HG03108 (cell line): ENCODE data around the gene SYTL4.
"Not testable (repeated sequence)": the region's sequence is repeated elsewhere in the genome, so short reads cannot be mapped to it uniquely, and the experiment has no call there.

Experiments used
- ATAC-seq: cut with Tn5 transposase; IDR thresholded peaks from one replicate; pipeline ENCODE4 v1.9.1; 2021; ENCODE audit warnings: moderate library complexity; ENCODE audit not compliant: unreplicated experiment

The SYTL4 gene

GRCh38 chrX:100731441-100732281, at the start of gene SYTL4:
Gene SYTL4, minus strand, starts transcription at chrX:100732121. Its CDS starts 30,084 bp downstream, at chrX:100702037.
- no peak for ATAC-seq

- ATAC-seq, result not testable (repeated sequence)
Measured at GRCh38 chrX:100769439-100769838, 37.5 kb upstream of the SYTL4 start.

GRCh38 chrX:100768679-100769338, 36.9 kb upstream of the SYTL4 start:
- peak; percentile 63 for ATAC-seq

GRCh38 chrX:100750883-100751282, 19.0 kb upstream of the SYTL4 start:
- ATAC-seq, result no peak

GRCh38 chrX:100748108-100748507, 16.2 kb upstream of the SYTL4 start:
- ATAC-seq, result no peak

- ATAC-seq, result no peak
Measured at GRCh38 chrX:100747703-100748102, 15.8 kb upstream of the SYTL4 start.

GRCh38 chrX:100747090-100747489, 15.2 kb upstream of the SYTL4 start:
- ATAC-seq, result no peak

GRCh38 chrX:100745806-100746537, 14.1 kb upstream of the SYTL4 start:
- ATAC-seq, result no peak

GRCh38 chrX:100745205-100745604, 13.3 kb upstream of the SYTL4 start:
- no peak for ATAC-seq

GRCh38 chrX:100743009-100743607, 11.2 kb upstream of the SYTL4 start:
- no peak for ATAC-seq

- ATAC-seq, result not testable (repeated sequence)
Measured at GRCh38 chrX:100724006-100724405, 7.9 kb downstream of the SYTL4 start.

GRCh38 chrX:100721328-100721727, 10.6 kb downstream of the SYTL4 start:
- no peak for ATAC-seq

GRCh38 chrX:100720301-100720700, 11.6 kb downstream of the SYTL4 start:
- ATAC-seq, result no peak

- no peak for ATAC-seq
Measured at GRCh38 chrX:100719139-100719538, 12.8 kb downstream of the SYTL4 start.

GRCh38 chrX:100717363-100717762, 14.6 kb downstream of the SYTL4 start:
- no peak for ATAC-seq

GRCh38 chrX:100710816-100711215, 21.1 kb downstream of the SYTL4 start:
- ATAC-seq, result no peak

- no peak for ATAC-seq
Measured at GRCh38 chrX:100704581-100705203, 27.2 kb downstream of the SYTL4 start.

GRCh38 chrX:100700809-100701208, 31.1 kb downstream of the SYTL4 start:
- ATAC-seq, result no peak

GRCh38 chrX:100698551-100698950, 33.4 kb downstream of the SYTL4 start:
- ATAC-seq, result no peak

- no peak for ATAC-seq
Measured at GRCh38 chrX:100696699-100697351, 35.1 kb downstream of the SYTL4 start.
